Choroid plexus epithelial cell (primary cell): Measurements from ENCODE around the gene WDR77.

Source experiments
- DNase-seq: peaks from one replicate; pipeline ENCODE4 v3.0.0-alpha.2; 2010; ENCODE audit warnings: low read depth
- H3K4me3 ChIP-seq: 2 replicates; pipeline ENCODE4 v1.5.1; 2011; ENCODE audit warnings: low read depth, mild to moderate bottlenecking, control low read depth, low read length, moderate library complexity
- TF ChIP-seq, protein P1 (sequence below): conservative IDR thresholded peaks from 2 replicates; pipeline ENCODE4 v1.5.1; 2011; ENCODE audit warnings: low read depth, mild to moderate bottlenecking, control low read depth, inconsistent platforms, low read length, moderate library complexity

WDR77 gene

DNA sequence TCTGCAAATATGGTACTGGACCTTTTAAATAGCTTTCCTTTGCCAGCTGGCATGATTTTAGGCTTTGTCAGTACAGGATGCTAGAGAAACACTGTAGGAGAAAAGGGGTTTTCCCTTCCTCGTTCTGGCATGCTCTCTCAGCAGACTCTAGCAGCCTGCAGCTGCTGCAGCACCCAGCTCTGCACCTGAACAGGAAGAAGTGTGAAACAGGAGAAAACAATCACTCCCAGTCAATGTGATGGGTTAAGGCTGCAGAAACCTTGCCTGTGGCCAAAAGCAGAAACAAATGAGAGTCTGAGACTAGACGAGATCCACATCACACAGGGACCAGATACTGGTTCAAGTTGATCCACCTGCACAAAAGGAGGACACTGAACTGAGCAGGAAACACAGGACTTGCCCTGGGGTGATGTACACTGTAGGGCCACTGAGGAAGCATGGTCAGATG lies 42.7 kb downstream of the WDR77 start:
- TF ChIP-seq, protein P1, sequence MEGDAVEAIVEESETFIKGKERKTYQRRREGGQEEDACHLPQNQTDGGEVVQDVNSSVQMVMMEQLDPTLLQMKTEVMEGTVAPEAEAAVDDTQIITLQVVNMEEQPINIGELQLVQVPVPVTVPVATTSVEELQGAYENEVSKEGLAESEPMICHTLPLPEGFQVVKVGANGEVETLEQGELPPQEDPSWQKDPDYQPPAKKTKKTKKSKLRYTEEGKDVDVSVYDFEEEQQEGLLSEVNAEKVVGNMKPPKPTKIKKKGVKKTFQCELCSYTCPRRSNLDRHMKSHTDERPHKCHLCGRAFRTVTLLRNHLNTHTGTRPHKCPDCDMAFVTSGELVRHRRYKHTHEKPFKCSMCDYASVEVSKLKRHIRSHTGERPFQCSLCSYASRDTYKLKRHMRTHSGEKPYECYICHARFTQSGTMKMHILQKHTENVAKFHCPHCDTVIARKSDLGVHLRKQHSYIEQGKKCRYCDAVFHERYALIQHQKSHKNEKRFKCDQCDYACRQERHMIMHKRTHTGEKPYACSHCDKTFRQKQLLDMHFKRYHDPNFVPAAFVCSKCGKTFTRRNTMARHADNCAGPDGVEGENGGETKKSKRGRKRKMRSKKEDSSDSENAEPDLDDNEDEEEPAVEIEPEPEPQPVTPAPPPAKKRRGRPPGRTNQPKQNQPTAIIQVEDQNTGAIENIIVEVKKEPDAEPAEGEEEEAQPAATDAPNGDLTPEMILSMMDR, result no peak
- no peak overlapping the region for H3K4me3 ChIP-seq
- peak; percentile 70 for DNase-seq

DNA sequence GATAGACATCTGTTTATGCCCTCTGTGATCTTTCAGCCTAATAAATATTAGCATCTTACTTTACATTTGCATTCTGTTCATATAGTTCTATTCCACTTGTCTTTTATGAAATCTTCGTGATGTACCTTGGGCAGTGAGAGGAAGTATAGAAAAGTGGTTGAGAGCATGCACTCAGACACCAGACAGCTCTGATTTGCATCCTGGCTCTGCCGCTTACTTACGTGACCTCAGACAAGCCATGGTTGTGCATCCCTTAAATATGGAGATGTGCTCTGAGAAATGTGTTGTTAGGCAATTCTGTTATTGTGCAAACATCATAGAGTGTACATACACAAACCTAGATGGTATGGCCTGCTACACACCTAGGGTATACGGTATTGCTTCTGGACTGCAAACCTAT lies 44.5 kb downstream of the WDR77 start:
- no peak for DNase-seq
- TF ChIP-seq, protein P1, result no peak
- no peak overlapping the region for H3K4me3 ChIP-seq

DNA sequence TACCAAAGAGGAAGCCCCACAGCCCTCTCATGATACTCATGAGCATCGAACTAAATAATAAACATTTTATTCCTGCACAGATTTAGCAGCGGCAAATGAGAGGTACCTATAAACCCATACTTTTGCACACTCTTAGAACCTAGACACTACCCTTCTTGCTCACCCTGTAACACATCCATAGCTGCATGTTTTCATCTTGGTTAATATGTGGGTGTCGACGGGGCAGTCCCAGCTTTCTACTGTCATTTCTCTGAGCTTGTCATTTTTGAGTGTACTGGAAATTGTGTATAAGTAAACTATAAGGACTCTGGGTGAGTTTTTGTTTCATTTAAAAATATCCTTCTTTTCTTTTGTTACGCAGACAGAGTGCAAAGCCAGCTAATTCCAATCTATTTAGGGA lies 47.0 kb downstream of the WDR77 start:
- TF ChIP-seq, protein P1, result no peak
- no peak overlapping the region for H3K4me3 ChIP-seq
- no peak for DNase-seq

DNA sequence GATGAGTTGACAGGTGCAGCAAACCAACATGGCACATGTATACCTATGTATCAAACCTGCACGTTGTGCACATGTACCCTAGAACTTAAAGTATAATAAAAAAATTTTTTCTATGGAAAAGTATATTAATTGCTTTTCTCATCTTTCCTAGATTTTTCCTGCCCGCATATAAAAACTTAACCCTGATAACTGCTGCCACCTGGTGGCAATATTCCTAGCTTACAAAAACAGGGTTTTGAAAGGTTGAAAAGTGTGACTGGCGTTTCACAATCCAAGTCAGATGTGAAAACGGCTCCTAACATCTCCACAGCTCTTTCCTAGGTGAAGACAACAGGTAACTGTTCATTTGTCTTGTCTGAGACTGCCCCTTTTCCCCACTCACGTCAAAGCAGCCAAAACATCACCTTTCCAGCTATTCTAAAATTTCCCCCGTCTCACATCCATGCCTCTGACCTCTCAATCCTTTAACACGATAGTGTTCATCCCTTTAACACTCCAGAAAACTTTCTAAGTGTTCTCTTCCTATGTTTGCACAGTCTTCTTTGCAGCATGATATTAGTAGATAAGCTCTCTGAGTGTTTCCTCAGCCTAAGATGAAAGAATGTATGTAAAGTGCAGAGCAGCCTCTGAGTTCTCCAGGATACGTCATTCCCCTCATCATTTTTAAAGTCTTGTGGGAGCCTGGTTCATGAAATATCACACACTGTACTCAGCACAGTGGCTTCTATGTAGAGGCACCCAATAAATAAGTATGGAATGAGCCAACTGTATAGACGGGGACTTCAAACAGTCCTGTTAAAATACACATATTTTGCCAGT lies 49.1 kb downstream of the WDR77 start:
- TF ChIP-seq, protein P1, result peak; percentile 70
- DNase-seq, result peak; percentile 73
- H3K4me3 ChIP-seq, result no peak overlapping the region

DNA sequence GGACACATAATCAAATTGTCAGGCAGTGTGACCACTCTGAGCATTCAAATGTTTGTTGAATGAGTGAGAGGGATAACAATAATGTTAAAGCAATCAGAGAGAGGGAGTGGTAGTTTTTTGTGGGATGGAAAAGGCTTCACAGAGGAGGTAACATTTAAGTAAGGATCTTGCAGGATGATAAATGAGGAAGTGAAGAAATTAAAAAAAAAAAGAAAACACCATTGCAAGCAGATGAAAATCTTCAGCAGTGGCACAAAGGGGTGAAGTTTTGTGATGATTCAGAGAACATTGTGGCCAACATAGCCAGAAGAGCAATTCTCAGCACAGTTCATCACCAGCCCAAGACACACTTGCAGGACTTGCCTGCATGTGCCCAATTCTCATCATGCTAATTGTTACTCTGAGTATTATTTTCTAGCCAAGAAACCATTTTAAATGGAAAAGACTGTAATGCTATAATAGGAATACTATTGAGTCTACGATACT lies 56.6 kb downstream of the WDR77 start:
- H3K4me3 ChIP-seq, result no peak overlapping the region
- DNase-seq, result no peak
- TF ChIP-seq, protein P1, result no peak

DNA sequence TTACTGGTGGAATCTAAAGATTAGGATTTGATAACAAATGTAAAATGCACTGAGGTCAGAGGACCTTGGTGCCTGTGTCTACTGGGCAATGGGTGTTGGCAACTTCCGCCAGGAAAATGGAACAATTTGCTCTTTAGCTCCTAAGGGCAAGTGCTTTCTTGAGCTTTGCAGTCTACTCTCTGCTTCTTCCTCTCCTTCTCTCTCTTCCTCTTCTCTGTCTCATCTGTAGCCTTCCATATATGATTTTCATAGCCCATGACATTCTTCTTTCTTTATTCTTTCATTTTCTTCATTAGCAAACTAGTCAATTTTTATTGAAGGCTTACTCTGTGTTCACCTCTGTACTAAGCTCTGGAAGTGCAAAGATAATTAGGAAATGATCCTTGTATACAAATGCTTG lies 57.0 kb downstream of the WDR77 start:
- no peak overlapping the region for H3K4me3 ChIP-seq
- TF ChIP-seq, protein P1, result no peak
- no peak for DNase-seq
